Common myeloid progenitor, CD34-positive (primary cell): ENCODE measurements around the gene HOPX.

ENCODE experiments used
- CTCF ChIA-PET: fragments of 350-600 bp; sonication (Branson Sonifier 250); formaldehyde crosslinking; loops from one replicate; lab custom pipeline; 2021; ENCODE audit warnings: antibody characterized with exemption; lab: Charles Lee
- POLR2A ChIA-PET: fragments of 350-600 bp; sonication (Branson Sonifier 250); formaldehyde crosslinking; loops from one replicate; lab custom pipeline; 2021; ENCODE audit warnings: antibody characterized with exemption; lab: Charles Lee
- DNase-seq, 3 donors: peaks; one replicate each; pipeline versions ENCODE4 v3.0.0 to v3.0.0-alpha.2; 2013
- H3K27ac ChIP-seq, 2 experiments: 1 replicate in 1 of 2; 2 replicates in 1 of 2; pipeline ENCODE4 v1.7.0; 2013; ENCODE audit warnings: inconsistent platforms in 2 of 2, low read length in 2 of 2, mild to moderate bottlenecking in 2 of 2, low read depth in 1 of 2, moderate library complexity in 1 of 2; ENCODE audit not compliant: severe bottlenecking in 2 of 2, insufficient read depth in 1 of 2, poor library complexity in 1 of 2
- H3K27me3 ChIP-seq, 5 experiments: replicated peaks in 2 of 5; 1 replicate in 3 of 5; 2 replicates in 2 of 5; pipeline versions ENCODE4 v1.6.1 to v1.7.0; 2013; ENCODE audit warnings: low read length in 4 of 5, mild to moderate bottlenecking in 2 of 5, moderate library complexity in 2 of 5, inconsistent platforms in 1 of 5; ENCODE audit not compliant: insufficient read depth in 5 of 5, control insufficient read depth in 4 of 5
- H3K36me3 ChIP-seq, 4 experiments: 1 replicate in 2 of 4; 2 replicates in 2 of 4; pipeline versions ENCODE4 v1.6.1 to v1.7.0; 2013; ENCODE audit warnings: low read length in 3 of 4, control low read depth in 1 of 4, mild to moderate bottlenecking in 1 of 4; ENCODE audit not compliant: control insufficient read depth in 4 of 4, insufficient read depth in 4 of 4
- H3K4me1 ChIP-seq, 4 experiments: 1 replicate in 3 of 4; 2 replicates in 1 of 4; pipeline versions ENCODE4 v1.6.1 to v1.7.1; 2013; ENCODE audit warnings: low read length in 3 of 4, mild to moderate bottlenecking in 3 of 4, control low read depth in 1 of 4, inconsistent platforms in 1 of 4, moderate library complexity in 1 of 4; ENCODE audit not compliant: control insufficient read depth in 4 of 4, insufficient read depth in 4 of 4; ENCODE audit errors: control extremely low read depth in 1 of 4
- H3K4me3 ChIP-seq, 7 experiments: 1 replicate in 4 of 7; 2 replicates in 3 of 7; pipeline versions ENCODE4 v1.5.1 to v1.7.0; 2013; ENCODE audit warnings: mild to moderate bottlenecking in 7 of 7, low read length in 6 of 7, moderate library complexity in 6 of 7, inconsistent platforms in 2 of 7, low read depth in 2 of 7, control low read depth in 1 of 7; ENCODE audit not compliant: insufficient read depth in 4 of 7, control insufficient read depth in 1 of 7; ENCODE audit errors: extremely low read depth in 1 of 7
- H3K9me3 ChIP-seq, 5 experiments: 1 replicate in 4 of 5; 2 replicates in 1 of 5; pipeline versions ENCODE4 v1.6.1 to v1.7.1; 2013; ENCODE audit warnings: low read length in 4 of 5, mild to moderate bottlenecking in 2 of 5, inconsistent platforms in 1 of 5, low read depth in 1 of 5, moderate library complexity in 1 of 5; ENCODE audit not compliant: control insufficient read depth in 4 of 5, insufficient read depth in 2 of 5; ENCODE audit errors: control extremely low read depth in 1 of 5
- WGBS: methylation state at CpG from one replicate; pipeline ENCODE4 v1.1.5; 2013; ENCODE audit not compliant: insufficient coverage; 5-methylcytosine and 5-hydroxymethylcytosine counted together

The HOPX gene

GRCh38 chr4:56652196-56652595 lies 28.9 kb downstream of the HOPX start:
- CTCF ChIA-PET, result interaction anchor here (0.9 to 2.5 kb wide), 6 partner anchors 29 to 184 kb away, joined by 3 to 8 read pairs (median 6); partner anchors contain the start of gene HOPX
- peak overlapping the region in 1 of 2 experiments; percentile 62 for H3K27ac ChIP-seq
- no peaks in the 10 kb centered on the region for H3K27me3 ChIP-seq
- DNase-seq, result no peak
- POLR2A ChIA-PET, result no interaction called here
- H3K36me3 ChIP-seq, result peaks cover 0 to 31% (median 17%) of the 10 kb centered on the region in 4 experiments
- peaks cover 0 to 2% (median 0%) of the 10 kb centered on the region in 5 experiments for H3K9me3 ChIP-seq
- 95% methylated on average over 3 of the region's 3 CpGs for WGBS
- no peak overlapping the region for H3K4me3 ChIP-seq
- peaks cover 10 to 77% (median 65%) of the 10 kb centered on the region in 4 experiments for H3K4me1 ChIP-seq

GRCh38 chr4:56651056-56651350 lies 30.1 kb downstream of the HOPX start:
- POLR2A ChIA-PET, result no interaction called here
- Histone ChIP-seq H3K4me1 (peaks cover 9 to 65% (median 55%) of the 10 kb centered on the region in 4 experiments), H3K4me3 (no peak overlapping the region), H3K27me3 (no peaks in the 10 kb centered on the region), H3K36me3 (peaks cover 4 to 42% (median 19%) of the 10 kb centered on the region in 4 experiments), H3K9me3 (peaks cover 0 to 8% (median 5%) of the 10 kb centered on the region in 5 experiments), H3K27ac (no peak overlapping the region)
- no peak for DNase-seq
- CTCF ChIA-PET, result interaction anchor here (0.6 to 2.8 kb wide), 6 partner anchors 11 to 185 kb away, joined by 3 to 21 read pairs (median 8); no protein-coding TSS in a partner anchor
- no CpG with 5 or more reads among the region's 1 CpG for WGBS

- 64% methylated on average over 5 of the region's 6 CpGs for WGBS
- ChIA-PET POLR2A (no interaction called here), CTCF (interaction anchor here (0.7 to 2.8 kb wide), 10 partner anchors 9 to 151 kb away, joined by 3 to 21 read pairs (median 6); no protein-coding TSS in a partner anchor)
- DNase-seq, result no peak
- Histone ChIP-seq H3K4me1 (peaks cover 9 to 63% (median 52%) of the 10 kb centered on the region in 4 experiments), H3K27ac (no peak overlapping the region), H3K9me3 (peaks cover 0 to 8% (median 5%) of the 10 kb centered on the region in 5 experiments), H3K27me3 (no peaks in the 10 kb centered on the region), H3K36me3 (peaks cover 4 to 43% (median 19%) of the 10 kb centered on the region in 4 experiments), H3K4me3 (no peak overlapping the region)
These were observed 30.6 kb downstream of the HOPX start for GRCh38 chr4:56650262-56651055.

GRCh38 chr4:56649445-56650261 lies 31.4 kb downstream of the HOPX start:
- Histone ChIP-seq H3K36me3 (peaks cover 4 to 43% (median 19%) of the 10 kb centered on the region in 4 experiments), H3K9me3 (peaks cover 0 to 8% (median 5%) of the 10 kb centered on the region in 5 experiments), H3K27ac (no peak overlapping the region), H3K27me3 (no peaks in the 10 kb centered on the region), H3K4me1 (peaks cover 9 to 57% (median 45%) of the 10 kb centered on the region in 4 experiments), H3K4me3 (no peak overlapping the region)
- WGBS, result 90% methylated on average over 3 of the region's 5 CpGs
- peak in 1 of 3 donors; percentile 28 for DNase-seq
- POLR2A ChIA-PET, result no interaction called here
- CTCF ChIA-PET, result interaction anchor here (0.7 to 2.8 kb wide), 10 partner anchors 9 to 152 kb away, joined by 3 to 21 read pairs (median 6); no protein-coding TSS in a partner anchor

GRCh38 chr4:56648824-56649151 lies 32.3 kb downstream of the HOPX start:
- CTCF ChIA-PET, result interaction anchor here (1.3 to 2.8 kb wide), 2 partner anchors 9 to 15 kb away, joined by 4 to 11 read pairs; no protein-coding TSS in a partner anchor
- POLR2A ChIA-PET, result no interaction called here
- Histone ChIP-seq H3K4me3 (no peak overlapping the region), H3K36me3 (peaks cover 4 to 43% (median 19%) of the 10 kb centered on the region in 4 experiments), H3K27me3 (no peaks in the 10 kb centered on the region), H3K9me3 (peaks cover 0 to 8% (median 5%) of the 10 kb centered on the region in 5 experiments), H3K4me1 (peaks cover 2 to 49% (median 37%) of the 10 kb centered on the region in 4 experiments), H3K27ac (no peak overlapping the region)
- DNase-seq, result no peak

GRCh38 chr4:56648021-56648823 lies 32.9 kb downstream of the HOPX start:
- H3K9me3 ChIP-seq, result peaks cover 0 to 8% (median 5%) of the 10 kb centered on the region in 5 experiments
- 96% methylated on average over 5 of the region's 5 CpGs for WGBS
- H3K27ac ChIP-seq, result no peak overlapping the region
- H3K4me1 ChIP-seq, result peaks cover under 1 to 43% (median 31%) of the 10 kb centered on the region in 4 experiments
- POLR2A ChIA-PET, result no interaction called here
- DNase-seq, result no peak
- H3K27me3 ChIP-seq, result no peaks in the 10 kb centered on the region
- CTCF ChIA-PET, result interaction anchor here (1.3 kb wide), 2 partner anchors 10 to 16 kb away, joined by 4 read pairs; no protein-coding TSS in a partner anchor
- peaks cover 4 to 43% (median 19%) of the 10 kb centered on the region in 4 experiments for H3K36me3 ChIP-seq
- no peak overlapping the region for H3K4me3 ChIP-seq
